Activated naive CD4-positive, alpha-beta T cell treated with anti-CD3 and anti-CD28 coated beads for 36 hours (primary cell): ENCODE results near the gene SCGB2A2. TPM values are rescaled to one million over a fixed set of nuclear protein-coding genes. Genes with fewer than 3 reads are reported as not detected.

Experiments used
- CTCF ChIA-PET: fragments of 350-600 bp; sonication (Branson Sonifier 250); formaldehyde crosslinking; loops from one replicate; lab custom pipeline; 2021; ENCODE audit warnings: antibody characterized with exemption; lab: Charles Lee
- DNase-seq: peaks from one replicate; pipeline ENCODE4 v3.0.0-alpha.2; 2020
- H3K27ac Mint-ChIP-seq: one replicate; pipeline ENCODE4 v1.8.0; 2021; ENCODE audit warnings: mild to moderate bottlenecking, mixed read lengths
- H3K27me3 Mint-ChIP-seq: one replicate; pipeline ENCODE4 v1.8.0; 2021; ENCODE audit warnings: low read depth, mixed read lengths
- H3K36me3 Mint-ChIP-seq: one replicate; pipeline ENCODE4 v1.8.0; 2021; ENCODE audit warnings: low read depth, mixed read lengths
- H3K4me1 Mint-ChIP-seq: one replicate; pipeline ENCODE4 v1.8.0; 2021; ENCODE audit warnings: low read depth, mixed read lengths
- H3K4me3 Mint-ChIP-seq: one replicate; pipeline ENCODE4 v1.8.0; 2021; ENCODE audit warnings: mild to moderate bottlenecking, moderate library complexity, mixed read lengths
- H3K9me3 Mint-ChIP-seq: one replicate; pipeline ENCODE4 v1.8.0; 2021; ENCODE audit warnings: mixed read lengths
- intact Hi-C: fragments of 100-400 bp; cut with micrococcal nuclease; formaldehyde crosslinking; loops from one replicate; pipeline ENCODE4 v1.15.1; 2023
- total RNA-seq, 2 experiments: library from RNA; stranded (reverse); gene quantifications; one replicate each; pipeline ENCODE4 v1.2.3, GENCODE V29; 2021

The SCGB2A2 gene
- total RNA-seq, 2 experiments from 2014 or later: not detected

- Mint-ChIP-seq H3K4me1 (peaks cover 13% of the 10 kb centered on the region), H3K36me3 (no peaks in the 10 kb centered on the region), H3K27ac (no peak overlapping the region), H3K4me3 (no peak overlapping the region), H3K27me3 (peaks cover 18% of the 10 kb centered on the region), H3K9me3 (peaks cover 3% of the 10 kb centered on the region)
- CTCF ChIA-PET: interaction anchor here (0.9 to 3.9 kb wide), 8 partner anchors 12 to 138 kb away, joined by 3 to 22 read pairs (median 4); no protein-coding TSS in a partner anchor
- intact Hi-C loops: no loop called here
- DNase-seq: no peak
These were observed 40.0 kb downstream of the SCGB2A2 start for GRCh38 chr11:62309991-62310390.

- Mint-ChIP-seq H3K4me3 (no peak overlapping the region), H3K27me3 (peaks cover 2% of the 10 kb centered on the region), H3K9me3 (no peaks in the 10 kb centered on the region), H3K27ac (no peak overlapping the region), H3K36me3 (no peaks in the 10 kb centered on the region), H3K4me1 (peaks cover 13% of the 10 kb centered on the region)
- CTCF ChIA-PET: no interaction called here
- DNase-seq: no peak
- intact Hi-C loops: no loop called here
These were observed 45.5 kb downstream of the SCGB2A2 start for GRCh38 chr11:62315431-62315830.

GRCh38 chr11:62322524-62322923 lies 52.6 kb downstream of the SCGB2A2 start:
- H3K9me3 Mint-ChIP-seq: no peaks in the 10 kb centered on the region
- intact Hi-C loops: no loop called here

More at GRCh38 chr11:62322524-62322923, 52.6 kb downstream of the SCGB2A2 start:
- Mint-ChIP-seq H3K4me3 (no peak overlapping the region), H3K36me3 (no peaks in the 10 kb centered on the region), H3K4me1 (no peaks in the 10 kb centered on the region), H3K27me3 (no peaks in the 10 kb centered on the region), H3K27ac (no peak overlapping the region)
- CTCF ChIA-PET: interaction anchor here (0.5 to 3.2 kb wide), 8 partner anchors 11 to 653 kb away, joined by 3 to 22 read pairs (median 4); no protein-coding TSS in a partner anchor
- DNase-seq: no peak

Other genes starting within 250 kb of the SCGB2A2 start
- gene INCENP, start 146.1 kb upstream of the SCGB2A2 start, total RNA-seq: 100 to 1,000 TPM; 156 to 161 TPM
- not detected for gene SCGB1D1, start 79.9 kb upstream of the SCGB2A2 start, total RNA-seq
- gene SCGB2A1, start 61.5 kb upstream of the SCGB2A2 start, total RNA-seq: not detected
- gene SCGB1D2, start 27.9 kb upstream of the SCGB2A2 start, total RNA-seq: not detected
- not detected for gene SCGB1D4, start 28.9 kb downstream of the SCGB2A2 start, total RNA-seq
- 10 to 100 TPM in 1 of 2 experiments, 1 to 10 TPM in 1; 9.5 to 11.6 TPM for gene ASRGL1, start 67.3 kb downstream of the SCGB2A2 start, total RNA-seq
- not detected for gene SCGB1A1, start 148.9 kb downstream of the SCGB2A2 start, total RNA-seq